HG02840 (cell line): ENCODE measurements around the gene MAPK7.

Experiments used
- ATAC-seq: cut with Tn5 transposase; IDR thresholded peaks from one replicate; pipeline ENCODE4 v1.9.1; 2021; ENCODE audit warnings: mild to moderate bottlenecking, moderate library complexity, moderate number of reproducible peaks; ENCODE audit not compliant: unreplicated experiment, low FRiP score

The MAPK7 gene

DNA sequence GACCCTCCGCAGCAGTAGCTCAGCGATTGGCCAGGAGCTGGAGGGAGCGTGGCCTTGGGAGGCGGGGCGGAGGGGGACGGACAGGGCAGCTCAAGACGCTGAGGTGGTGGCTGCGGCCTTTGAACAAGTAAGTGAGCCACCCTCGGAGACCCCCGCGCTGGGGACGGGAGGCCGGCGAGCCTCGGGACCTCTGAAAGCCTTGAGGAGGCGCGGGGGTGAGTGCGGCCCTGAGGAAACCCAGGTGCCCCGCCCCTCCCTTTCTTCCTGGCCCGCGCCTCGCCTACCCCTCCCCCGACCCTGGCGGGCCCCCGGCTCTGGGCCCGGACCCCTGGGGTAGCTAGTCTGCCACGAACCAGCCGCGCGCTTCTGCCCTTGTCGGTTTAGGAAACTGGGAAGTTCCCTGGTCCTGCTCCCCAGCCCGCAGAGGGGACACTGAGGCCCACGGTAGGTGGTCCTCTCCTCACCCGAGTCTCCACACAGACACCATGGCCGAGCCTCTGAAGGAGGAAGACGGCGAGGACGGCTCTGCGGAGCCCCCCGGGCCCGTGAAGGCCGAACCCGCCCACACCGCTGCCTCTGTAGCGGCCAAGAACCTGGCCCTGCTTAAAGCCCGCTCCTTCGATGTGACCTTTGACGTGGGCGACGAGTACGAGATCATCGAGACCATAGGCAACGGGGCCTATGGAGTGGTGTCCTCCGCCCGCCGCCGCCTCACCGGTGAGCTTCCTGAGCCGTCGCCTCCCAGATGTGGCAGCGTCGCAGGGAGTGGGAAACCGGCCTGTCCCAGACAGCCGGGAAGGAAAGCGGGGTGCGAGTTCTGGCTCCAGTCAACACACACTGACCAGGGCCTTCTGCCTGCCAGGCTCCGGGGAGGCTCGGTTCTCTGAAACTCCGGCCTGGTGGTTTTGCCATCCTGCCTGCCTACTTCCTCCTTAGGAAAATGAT is at the start of gene MAPK7:
MAPK7 (plus strand) TSS at position 83 of the 945 bp plus-strand sequence; CDS start at position 486, 403 bp downstream.
- peak; percentile 11 for ATAC-seq

DNA sequence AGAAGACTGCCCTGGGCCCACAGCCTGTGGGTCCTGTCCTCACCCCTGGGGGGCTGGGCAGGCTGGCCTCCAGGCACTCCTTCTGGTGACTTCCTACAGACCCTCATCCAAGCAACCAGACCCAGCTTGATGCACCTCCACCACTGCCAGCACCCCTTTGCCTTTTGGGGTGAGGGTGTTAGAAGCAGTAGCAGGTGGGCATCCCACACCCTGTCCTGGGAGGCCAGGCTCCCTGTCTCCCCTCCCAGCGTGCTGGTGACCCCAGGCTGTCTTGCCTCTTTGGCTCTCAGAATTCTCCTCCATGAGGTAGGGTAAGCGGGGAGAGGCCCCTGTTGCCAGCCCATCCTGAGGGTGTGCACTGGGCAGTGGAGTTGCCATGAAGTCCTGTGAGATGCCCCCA is 49.2 kb upstream of the MAPK7 start:
- no peak for ATAC-seq

DNA sequence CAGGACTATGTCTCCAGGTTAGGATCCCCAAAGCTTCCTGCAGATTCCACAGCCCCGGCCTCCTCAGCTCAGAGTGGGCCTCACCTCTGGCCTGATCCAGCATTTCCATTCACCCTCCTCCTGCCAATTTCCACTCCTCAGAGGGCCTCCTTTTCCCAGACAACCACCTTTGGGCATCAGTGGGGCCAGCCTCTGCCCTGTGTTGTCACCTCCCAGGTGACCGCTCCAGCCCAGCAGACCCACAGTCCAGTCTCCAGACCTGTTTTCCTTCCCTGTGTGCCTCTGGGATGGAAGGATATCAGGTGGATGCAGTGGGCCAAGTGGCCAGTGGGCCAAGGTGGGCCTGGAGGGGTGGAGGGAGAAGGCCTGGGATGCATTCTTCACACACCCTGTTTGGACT is 48.5 kb upstream of the MAPK7 start:
- no peak for ATAC-seq

DNA sequence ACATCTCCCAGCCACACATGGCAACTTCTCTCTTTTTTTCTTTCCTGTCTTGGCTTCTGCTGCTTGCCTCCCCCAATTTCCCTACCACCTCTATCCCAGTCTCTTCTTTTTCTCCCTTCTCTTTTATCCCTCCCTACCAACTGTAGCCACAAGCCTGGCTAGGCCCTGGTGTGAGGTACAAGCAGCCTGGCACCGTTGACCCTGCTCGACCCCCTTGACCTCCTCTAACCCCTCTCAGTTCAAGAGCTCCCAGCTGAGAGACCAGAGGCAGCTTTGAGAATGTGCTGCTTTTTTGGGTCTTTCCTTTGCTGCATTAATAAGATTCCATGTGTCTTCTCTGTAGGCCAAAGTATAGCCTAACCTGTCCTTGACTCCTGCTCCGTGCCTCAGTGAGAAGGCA is 48.0 kb upstream of the MAPK7 start:
- ATAC-seq, result no peak

DNA sequence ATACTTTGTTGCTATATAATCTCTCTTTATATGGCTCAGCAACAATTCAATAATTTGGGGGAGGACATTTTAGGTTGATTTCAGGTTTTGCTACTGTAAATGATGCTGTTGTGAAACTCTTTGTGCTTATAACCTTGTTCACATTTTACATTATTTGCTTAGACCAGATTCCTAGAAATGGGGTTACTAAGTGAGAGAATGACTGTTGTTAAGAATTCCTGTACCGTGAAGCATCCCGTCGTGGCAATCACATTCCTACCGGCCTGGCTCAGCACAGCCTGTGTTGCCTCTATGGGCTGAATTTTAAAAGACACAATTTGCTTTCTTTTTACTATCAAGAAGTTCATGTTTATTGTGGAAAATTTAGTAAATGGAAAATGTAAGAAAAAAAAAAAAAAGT is 47.2 kb upstream of the MAPK7 start:
- no peak for ATAC-seq

DNA sequence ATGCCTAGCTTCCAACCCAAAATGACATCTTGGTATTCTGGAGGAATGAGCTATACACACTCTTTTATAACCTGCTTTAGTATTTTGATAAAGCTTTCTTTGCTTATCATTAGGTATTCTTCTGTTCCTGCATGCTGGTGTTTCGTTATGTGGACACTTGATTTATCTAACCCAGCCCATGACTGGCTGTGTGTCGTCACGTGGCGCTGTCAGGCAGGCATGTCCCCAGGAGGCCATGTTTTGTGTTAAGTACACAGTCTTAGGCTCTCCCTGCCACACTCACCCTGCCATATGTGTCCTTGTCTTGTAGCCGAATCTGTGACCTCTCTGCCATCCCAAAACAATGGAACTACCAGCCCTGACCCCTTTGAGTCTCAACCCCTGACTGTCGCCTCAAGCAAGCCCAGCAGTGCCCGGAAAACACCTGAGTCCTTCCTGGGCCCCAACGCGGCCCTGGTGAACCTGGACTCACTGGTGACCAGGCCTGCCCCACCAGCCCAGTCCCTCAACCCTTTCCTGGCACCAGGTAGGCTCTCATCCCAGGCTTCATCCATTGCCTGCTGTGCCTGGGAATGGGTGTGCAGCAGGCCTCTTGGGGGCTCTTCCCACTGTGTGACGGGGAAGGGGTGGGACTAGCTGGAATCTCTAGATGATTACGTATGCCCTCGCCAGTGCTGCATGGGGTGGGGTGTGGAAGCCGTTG is 46.6 kb upstream of the MAPK7 start:
- ATAC-seq, result no peak

DNA sequence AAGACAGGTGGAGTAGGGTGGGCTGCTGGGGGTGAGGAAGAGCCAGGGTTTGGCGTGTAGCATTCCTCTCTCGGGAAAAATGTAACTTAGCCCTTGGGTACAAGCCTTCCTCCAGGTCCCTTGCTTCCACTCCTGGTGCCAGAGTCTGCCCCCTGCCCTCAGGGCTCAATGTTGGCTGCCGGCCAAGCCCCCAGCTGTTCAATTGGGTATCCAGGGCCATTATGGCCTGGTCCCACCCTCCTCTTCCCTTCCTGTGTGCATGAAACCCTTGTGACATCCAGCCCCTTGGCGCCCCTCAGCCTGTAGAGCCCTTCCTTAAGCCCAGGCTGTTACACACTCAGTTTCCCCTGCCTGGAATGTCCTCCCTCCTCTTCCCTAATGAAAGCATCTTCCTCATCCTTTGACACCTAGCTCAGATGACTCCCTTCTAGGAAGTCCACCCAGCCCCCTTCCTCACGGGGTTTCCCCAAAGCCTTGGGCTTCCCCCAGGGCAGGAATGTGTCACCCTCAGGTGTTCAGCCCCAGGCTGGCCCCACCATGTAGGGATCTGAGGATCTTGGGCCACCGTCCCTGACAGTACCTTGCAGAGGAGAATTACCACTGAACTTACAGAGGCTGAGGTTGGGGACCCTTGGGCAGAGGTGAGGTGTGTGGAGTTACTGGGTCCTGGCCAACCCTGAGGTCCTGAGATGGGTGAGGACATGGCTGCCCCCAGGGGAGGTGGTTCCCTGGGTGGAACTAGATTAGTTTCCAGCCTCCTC is 45.7 kb upstream of the MAPK7 start:
- no peak for ATAC-seq

DNA sequence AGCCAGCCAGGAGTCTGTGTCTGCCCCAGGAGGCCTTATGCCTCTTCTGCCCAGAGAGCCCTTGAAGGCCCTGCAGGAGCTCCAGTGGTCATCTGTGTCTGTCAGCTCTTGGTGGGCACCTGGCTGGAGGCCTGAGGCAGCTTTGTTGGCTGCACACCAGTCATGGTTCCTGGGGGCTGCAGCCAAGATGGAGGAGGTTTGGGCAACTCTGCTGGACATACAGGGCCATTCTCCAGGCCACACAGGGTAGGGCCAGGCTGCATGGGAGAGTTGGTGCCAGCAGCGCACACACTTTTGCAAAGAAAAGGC is 45.2 kb upstream of the MAPK7 start:
- ATAC-seq, result no peak

DNA sequence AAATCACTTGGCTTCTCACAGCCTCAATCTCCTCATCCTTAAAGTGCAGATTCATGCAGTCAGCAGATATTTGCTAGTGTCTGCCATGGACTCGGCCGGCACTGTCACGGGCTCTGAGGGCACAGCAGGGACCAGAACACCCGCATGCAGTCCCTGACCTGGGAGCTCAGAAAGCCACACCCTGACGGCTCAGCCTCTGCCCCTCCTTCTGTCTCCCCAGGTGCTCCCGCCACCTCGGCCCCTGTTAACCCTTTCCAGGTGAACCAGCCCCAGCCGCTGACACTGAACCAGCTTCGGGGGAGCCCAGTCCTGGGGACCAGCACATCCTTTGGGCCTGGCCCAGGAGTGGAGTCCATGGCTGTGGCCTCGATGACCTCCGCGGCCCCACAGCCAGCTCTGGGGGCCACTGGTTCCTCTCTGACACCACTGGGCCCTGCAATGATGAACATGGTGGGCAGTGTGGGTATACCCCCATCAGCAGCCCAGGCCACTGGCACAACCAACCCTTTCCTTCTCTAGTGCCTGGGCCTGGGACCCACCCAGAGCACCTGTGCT is 44.5 kb upstream of the MAPK7 start:
- ATAC-seq, result no peak

DNA sequence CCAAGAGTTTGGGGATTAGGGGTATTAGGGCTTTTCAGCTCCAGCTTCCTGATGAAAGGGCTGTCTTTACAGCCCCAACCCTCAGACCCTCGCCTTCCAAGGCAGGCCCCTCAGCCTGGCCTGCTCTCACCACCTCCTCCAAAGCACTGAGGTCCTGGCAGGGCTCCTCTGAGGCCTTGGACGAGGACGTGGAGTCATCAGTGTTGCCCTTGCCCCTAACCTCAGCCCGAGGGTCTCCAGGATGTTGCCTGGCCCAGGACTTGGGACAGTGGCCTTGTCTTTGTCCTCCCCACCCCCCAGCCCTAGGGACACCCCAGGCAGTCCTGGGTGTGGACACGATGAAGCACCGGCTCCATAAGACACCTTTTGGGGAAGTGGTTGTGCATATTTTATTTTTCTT is 44.0 kb upstream of the MAPK7 start:
- ATAC-seq, result no peak

DNA sequence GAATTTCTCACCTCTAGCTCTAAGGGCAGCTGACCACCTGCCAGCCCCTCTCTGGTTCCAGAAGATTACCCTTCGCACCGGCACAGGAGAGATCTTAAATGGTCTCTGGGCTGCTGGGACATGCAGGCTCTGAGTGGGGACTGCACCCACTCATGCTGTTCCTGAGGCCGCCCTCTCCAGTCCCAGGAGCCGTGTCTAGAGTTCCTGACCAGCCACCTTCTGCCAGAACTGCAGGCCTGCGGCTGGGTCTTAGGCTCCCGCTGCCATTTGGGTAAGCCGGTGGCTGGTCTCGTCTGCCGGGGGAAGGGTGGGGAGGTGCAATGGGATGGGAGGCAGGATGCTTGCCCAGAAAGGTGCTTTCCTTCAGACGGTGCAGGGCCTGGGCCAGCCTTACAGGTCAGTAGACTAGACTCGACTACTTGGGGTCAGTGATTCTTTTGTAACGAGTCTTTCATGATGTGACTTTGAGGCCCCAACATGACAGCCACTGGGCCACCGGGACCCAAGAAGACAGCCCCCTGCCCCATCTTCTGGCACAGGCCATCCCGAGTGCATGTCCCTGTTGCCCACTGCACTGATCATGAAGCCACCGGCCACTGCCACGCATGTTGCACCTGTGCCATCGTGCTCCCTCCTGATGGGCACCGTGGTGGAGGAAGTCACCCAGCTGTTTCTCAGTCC is 42.2 kb upstream of the MAPK7 start:
- no peak for ATAC-seq

DNA sequence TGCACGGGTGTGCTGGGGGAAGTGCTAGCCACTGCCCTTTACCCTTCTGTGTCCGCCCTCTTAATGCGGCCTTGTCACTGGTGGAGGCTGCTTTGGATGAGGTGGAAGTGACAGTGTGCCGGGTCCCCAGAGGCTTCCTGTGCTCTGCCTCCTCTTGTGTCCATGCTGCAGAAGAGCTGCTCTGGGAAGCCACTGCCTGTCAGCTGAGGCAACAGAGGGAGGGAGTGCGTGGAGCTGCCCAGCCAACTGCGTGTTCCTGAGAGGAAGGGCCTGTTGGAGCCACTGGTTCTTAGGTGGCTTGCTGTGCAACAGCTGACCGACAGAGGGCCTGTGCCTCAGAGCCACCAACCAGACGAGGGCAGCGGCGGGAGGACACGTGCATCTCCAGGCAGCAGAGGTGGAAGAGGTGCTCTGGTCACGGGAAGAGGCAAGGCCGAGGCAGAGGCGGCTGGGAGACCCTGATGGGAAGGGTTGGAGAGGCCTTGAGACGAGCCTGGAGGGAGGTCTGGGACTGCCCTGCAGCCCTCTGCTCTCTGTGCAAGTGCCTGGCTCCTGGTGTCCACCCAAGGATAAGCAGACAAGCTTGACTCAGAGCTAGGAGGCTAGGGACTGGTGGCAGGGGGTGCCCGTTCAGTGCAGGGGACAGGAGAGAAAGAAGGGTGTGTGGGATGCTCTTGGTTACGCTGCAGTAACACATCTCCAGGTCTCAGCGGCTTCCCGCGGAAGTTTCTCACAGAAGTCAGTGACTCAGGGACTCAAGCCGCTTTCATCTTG is 41.2 kb upstream of the MAPK7 start:
- ATAC-seq, result no peak

DNA sequence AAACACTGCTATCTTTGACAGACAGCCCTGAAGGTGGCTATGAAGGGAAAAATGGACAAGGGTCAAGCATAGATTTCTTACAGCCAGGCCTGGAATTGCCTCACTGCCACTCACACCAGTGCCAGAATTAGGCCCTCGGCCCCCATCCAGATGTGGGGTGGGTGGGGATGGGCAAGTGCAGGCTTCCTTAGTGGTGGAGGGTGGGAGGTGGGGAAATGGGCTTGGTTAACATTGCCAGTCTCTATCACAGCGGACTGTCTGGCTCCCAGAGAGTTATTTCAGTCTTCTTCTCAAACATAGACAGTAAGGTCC is 40.6 kb upstream of the MAPK7 start:
- no peak for ATAC-seq

DNA sequence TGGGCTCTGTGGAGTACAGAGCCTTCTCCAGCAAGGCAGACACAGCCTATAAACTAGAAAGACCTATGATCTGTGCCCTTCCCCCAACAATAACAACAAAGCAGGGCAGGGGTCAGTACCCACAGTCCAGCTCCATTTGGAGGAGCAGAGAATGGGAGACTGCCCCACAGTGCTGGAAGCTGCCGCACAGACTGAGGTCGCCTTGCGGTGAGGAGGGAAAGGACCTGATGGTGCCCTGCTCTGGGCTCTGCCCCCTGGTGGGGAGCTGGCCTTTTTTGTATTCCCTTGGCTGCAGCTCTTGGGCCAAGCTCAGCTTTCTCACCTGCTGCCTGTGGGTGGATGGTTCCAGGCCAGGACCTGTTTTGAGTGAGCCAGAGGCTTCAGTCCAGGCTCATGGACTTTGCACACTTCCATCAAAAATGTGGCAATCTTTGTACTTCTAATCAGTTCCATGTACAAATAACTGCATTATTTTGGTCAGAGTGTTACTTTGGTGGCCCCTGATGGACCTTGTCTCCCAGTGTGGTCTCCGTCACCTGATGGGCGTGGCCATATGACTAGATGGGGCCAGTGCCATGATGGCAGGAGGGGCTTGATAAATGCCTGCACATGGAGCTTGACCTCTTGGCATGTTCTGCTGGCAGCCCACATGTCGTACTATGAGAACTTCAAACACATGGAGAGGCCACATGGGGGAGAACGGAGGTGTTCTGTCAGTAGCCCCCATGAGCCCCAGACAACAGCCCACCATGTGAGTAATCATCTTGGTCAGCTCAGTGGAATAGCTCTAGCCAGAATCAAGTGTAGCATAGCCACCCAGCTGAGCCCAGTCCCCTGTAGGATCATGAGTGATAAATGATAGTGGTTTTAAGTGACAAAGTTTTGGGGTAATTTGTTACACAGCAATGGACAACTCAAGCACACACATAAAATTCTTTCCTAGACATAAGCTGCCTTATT is 40.0 kb upstream of the MAPK7 start:
- ATAC-seq, result peak; percentile 58

DNA sequence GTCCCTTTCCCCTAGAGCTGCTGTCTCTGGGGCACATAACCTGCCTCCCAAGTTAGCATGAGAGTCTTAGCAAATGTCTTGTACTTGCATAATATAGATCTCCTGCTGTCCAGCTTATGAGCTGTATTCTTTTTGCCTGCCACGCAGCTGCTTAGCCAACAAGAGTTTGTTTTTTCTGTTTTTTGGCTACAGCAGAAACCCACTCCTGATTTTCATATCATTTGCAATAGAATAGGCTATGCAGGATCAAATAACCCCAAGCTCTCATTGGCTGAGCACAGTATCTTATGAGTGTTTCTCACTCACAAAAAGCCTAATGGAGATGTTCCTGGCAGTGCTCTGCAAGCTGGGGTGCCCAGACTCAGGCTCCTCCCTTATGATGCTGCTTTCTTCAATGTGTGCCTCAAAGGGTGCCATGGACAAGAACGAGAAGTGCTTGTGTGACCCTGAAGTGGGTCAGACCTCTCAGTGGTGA is 38.9 kb upstream of the MAPK7 start:
- ATAC-seq, result no peak

DNA sequence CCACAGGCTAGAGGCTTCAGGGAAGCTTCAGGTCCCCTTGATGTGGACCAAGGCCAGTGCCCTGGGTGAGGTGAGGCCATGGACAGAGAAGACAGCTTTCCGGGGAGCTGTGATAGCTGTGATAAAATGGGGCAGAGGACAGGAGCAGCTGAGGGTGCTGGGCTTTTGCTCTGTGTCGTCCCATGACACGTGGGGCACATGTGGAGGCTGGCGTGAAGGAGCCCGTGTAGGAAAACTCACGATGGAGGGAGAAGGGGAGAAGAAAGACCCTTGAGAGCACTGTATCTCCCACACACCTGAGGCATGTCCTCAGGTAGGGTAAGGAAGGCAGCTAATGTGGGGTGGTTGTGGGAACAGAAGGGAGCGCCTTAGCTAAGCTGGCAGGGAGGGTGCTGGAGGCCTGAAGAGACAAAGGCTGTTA is 37.1 kb upstream of the MAPK7 start:
- no peak for ATAC-seq

DNA sequence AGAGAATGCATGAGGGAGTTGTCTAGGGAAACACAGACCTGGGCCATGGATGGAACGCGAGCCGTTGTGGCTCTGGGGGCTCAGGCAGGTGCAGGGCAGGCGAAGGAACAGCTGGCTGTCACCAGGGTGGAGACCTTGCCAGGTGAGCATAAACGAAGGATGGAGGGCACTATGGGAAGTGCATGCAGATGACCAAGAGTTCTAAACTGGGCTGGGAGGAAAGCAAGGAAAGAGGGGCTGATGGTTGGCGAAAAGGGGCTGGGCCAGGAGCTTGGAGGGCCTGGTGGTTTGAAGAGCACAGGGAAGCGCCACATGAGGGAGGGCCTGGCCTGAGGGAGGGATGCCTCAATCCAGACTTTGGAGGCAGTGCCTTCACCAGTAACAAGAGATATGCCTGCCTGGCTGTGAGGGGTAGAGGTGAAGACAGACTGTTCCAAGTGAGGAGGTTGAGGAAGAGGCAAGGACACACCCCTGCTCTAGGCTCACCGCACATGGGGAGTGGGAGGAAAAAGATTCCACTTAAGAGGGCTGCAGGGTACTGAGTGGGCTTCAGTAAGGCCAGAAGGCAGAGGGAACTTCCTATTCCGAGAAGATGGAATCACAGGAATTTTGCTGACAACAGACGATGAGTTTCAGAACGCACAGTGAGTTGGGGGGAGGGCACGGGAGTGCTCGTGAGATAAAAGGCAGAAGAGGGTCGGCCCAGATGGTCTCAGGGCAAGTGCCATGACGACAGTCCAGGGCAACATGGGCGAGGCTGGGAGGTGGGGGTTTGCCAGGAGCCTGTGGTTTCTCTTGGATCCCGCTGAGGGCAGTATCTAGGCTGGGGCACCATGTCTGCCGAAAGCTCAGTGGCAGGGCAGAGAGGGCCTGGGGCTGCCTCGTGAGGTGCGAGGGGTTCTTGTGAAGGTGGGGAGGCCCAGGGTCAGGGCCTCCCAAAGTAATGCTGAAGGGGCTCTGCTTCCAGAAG is 36.4 kb upstream of the MAPK7 start:
- ATAC-seq, result no peak
